C4-2B (cell line): Measurements from ENCODE around the gene HOXC5.

Experiments
- H3K27ac ChIP-seq: fragments of 450-650 bp; 2 replicates; pipeline ENCODE4 v1.5.1; 2017
- ZFX ChIP-seq: fragments of 450-650 bp; IDR thresholded peaks from 2 replicates; pipeline ENCODE4 v1.6.1; 2017
- TF ChIP-seq, protein P1 (sequence below): fragments of 450-650 bp; conservative IDR thresholded peaks from 2 replicates; pipeline ENCODE4 v1.5.1; 2017; ENCODE audit warnings: mild to moderate bottlenecking

Gene HOXC5

DNA sequence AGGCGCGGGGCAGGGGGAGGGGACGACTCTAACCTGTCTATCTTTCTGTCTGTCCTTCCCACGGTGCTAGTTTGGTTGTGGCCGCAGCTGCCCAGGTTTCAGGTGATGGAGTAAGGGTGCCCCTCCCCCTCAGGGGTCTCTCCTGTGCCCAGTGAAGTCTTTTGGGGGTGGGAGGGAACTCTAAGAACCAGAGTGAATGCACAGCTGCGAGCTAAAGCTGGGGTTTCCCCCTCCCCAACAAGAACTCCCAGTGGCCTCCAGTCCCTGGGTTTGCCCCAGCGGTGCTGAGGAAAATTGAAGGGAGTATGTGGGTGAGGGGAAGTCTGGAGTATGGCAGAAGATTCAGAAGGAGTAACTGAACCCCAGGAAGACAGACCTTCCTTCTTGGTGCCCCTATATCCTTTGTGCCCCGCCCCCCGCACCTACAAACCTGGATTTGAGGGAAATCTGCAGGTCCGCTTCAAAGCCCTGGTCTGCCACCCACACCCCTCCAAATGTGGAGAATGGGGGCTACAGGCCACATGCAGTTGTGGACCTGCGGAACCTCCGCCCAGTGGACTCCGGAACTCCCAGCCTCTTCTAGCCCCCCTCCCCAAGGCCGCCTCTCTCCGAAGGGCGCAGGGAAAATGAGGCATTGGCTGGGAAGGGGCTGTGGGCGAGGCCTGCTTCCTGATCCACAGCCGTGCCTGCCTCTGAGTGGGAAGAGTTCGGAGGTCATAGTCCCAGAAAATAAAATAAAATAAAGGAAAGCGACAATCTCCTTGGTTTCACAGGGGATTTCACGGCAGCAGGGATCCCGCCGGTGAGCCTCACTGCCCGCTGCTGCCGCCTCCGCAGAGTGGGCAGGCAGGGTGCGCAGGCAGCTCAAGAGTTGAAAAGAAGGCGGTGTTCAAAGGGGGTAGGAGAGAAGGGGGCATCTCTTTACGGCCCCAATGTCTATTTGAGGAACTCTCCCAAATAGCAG is 36.3 kb upstream of the HOXC5 start:
- TF ChIP-seq ZFX, result no peak
- TF ChIP-seq, protein P1, sequence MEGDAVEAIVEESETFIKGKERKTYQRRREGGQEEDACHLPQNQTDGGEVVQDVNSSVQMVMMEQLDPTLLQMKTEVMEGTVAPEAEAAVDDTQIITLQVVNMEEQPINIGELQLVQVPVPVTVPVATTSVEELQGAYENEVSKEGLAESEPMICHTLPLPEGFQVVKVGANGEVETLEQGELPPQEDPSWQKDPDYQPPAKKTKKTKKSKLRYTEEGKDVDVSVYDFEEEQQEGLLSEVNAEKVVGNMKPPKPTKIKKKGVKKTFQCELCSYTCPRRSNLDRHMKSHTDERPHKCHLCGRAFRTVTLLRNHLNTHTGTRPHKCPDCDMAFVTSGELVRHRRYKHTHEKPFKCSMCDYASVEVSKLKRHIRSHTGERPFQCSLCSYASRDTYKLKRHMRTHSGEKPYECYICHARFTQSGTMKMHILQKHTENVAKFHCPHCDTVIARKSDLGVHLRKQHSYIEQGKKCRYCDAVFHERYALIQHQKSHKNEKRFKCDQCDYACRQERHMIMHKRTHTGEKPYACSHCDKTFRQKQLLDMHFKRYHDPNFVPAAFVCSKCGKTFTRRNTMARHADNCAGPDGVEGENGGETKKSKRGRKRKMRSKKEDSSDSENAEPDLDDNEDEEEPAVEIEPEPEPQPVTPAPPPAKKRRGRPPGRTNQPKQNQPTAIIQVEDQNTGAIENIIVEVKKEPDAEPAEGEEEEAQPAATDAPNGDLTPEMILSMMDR, result no peak
- no peak overlapping the region for H3K27ac ChIP-seq

DNA sequence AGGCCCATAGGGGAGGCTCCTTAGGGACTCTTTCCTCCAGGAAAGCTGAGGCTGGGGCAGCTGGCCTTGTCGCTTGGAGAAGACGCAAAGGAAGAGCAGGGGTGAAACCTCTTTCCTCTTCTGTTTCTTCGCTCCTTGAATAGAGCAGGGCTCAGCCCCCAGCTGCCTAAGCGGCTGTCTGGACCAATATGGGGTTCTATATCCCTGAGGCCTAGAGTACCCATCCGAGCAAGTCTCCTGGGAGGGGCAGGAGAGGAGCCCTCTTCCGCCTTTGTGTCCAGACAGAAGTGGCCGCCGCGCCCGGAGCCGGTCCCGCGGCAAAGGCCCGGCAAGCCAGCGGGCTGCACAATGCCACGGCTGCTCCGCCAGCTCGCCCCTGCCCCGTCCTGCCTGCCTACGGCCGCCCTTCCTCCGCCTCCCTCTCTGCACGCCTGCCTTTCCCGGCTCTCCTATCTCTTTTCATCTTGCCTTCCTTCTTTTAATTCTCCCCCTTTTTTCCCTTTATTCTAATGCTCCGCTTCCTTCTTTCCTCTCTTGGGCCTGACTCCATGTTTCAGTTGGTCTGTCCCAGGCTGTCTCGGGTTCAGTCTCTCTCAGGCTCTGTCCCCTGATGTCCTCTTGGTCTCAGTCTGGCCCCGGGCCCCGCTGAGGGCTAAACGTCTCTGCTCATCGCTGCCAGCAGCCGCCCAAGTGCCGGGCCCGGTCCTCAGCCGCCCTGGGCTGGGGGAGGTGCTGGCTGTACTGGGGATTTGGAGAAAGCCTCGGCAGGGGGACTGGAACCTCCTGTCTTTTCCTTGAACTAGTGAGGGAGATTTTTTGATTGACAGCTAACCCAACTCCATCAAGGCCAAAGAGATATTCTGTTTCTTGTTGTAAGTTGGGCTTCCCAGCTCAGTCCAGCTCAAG is 35.4 kb upstream of the HOXC5 start:
- H3K27ac ChIP-seq, result no peak overlapping the region; the same call in 1 of the 2 replicates
- TF ChIP-seq, protein P1, result no peak
- no peak for TF ChIP-seq ZFX

DNA sequence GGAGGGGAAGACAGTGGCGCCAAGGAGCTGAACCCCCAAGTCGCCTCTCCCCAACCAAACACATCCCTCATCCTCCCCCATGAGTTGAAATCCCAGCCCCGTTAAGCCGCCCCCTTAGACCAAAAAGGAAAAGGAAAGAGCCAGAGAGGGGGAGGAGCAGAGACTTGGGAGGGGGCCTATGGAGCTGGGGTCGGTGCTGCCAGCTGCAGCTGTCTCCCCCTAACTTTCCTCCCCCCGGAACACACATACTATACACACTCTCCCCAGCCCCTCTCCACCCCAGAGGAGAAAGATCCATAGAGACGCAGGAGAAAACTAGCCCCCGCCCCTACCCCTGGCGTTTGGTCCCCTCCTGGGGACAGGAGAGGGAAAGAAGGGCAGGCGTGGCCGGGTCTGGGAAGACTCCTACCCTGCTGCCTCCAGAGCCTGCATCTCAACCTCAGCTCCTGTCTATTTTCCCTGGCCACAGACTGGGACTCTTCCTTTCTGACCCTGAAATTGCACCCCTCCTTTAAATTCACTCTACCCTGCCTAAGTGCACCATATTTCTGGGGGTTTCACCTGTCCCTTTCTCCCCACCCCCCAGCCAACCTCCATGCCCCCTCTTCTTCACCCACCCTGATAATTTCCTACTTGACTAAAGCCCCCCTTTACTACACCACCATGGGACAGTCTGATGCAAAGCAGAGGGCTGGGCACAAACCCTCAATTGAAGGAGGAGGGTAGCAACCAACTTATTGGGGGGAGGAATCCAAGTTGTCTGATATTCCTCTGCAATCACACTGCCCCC is 34.5 kb upstream of the HOXC5 start:
- TF ChIP-seq, protein P1, result no peak
- TF ChIP-seq ZFX, result no peak
- peak overlapping the region; percentile 84 for H3K27ac ChIP-seq

DNA sequence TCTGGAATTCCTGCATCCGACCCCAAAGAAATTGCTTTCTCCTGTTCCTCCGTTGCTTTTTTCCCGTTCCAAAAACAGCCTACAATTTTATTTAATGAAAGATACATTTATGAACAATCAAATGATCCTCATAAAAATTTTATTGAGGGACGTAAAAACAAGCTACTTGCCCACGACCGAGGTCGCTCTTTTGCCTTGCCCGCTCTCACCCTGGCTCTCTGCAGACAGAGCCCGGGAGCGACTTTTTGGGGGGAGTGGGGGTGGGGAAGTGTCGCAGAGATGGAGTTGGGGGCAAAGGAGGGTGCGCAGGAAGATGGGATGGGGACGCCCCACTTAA is 34.0 kb upstream of the HOXC5 start:
- TF ChIP-seq, protein P1, result no peak
- TF ChIP-seq ZFX, result no peak
- H3K27ac ChIP-seq, result peak overlapping the region; percentile 84

DNA sequence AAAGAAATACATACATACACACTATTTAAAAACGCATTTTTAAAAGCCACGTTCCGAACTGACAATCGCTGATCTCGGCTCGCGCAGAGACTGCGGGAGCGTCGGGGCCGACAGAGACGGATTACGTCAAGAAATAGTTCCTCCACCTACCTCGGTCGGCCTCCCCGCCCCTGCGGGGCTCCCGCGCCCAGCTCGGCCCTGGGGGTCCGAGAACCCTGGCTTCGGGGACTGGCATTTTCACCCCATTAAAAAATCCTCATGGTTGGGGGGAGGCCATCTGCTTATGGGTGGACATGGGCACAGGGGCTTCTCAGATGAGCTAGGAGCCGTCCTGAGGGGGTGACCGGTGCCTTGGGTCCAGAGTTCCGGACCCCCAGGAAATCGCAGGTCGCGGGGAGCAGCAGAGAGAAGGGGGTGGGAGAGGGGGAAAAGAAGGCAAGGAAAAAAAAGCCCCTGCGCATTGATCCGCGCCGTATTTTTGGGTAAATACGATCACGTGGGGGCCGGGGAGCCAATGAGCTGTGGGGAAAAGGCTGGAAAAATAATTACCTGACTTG is 33.2 kb upstream of the HOXC5 start:
- TF ChIP-seq, protein P1, result no peak
- H3K27ac ChIP-seq, result peak overlapping the region; percentile 84

DNA sequence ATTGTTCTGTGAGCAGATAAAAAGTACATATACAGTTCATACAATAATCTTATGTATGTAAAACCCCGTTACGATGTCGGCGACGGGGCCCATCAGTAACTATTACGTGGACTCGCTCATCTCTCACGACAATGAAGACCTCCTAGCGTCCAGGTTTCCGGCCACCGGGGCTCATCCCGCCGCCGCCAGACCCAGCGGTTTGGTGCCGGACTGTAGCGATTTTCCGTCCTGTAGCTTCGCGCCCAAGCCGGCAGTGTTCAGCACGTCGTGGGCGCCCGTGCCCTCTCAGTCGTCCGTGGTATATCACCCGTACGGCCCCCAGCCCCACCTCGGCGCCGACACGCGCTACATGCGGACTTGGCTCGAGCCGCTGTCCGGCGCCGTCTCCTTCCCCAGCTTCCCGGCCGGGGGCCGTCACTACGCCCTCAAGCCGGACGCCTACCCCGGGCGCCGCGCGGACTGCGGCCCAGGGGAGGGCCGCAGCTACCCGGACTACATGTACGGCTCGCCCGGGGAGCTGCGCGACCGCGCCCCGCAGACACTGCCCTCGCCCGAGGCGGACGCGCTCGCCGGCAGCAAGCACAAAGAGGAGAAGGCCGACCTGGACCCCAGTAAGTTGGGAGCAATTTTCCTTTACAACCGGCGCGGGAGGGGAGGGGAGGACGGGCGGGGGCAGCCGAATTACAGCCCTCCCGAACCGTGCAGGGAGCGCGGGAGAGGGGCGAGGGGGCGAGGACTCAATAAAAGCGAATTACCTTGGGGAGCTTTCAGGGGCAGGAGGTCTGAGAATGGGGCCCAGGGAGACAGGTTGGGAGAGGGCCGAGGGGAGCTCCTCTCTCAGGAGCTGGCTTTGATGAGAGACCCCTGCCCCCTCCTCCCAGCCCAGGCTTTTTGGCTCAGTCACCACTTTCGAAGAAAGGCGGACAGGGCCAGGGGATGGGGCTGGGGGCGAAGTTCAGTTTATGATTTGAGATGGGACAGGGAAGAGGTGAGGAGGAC is 32.4 kb upstream of the HOXC5 start, which contains the start of gene HOXC9:
Gene HOXC9 (plus strand): TSS at position 46 of the 999 bp plus-strand sequence. CDS start 28 bp downstream, at position 74.
- TF ChIP-seq, protein P1, result no peak
- peak; percentile 50; the same call in 1 of the 2 replicates for TF ChIP-seq ZFX
- peak within 1 kb of the TSS; percentile 84 for H3K27ac ChIP-seq
